K562 (cell line): ENCODE data around the gene TESK2. TPM values are rescaled to one million over a fixed set of nuclear protein-coding genes. Genes with fewer than 3 reads are reported as not detected.

Experiments
- ASH1L ChIP-seq: fragments of 450-650 bp; IDR thresholded peaks from 2 replicates; pipeline ENCODE4 v1.6.1; 2018; ENCODE audit warnings: borderline replicate concordance, mild to moderate bottlenecking, low read depth; ENCODE audit not compliant: partially characterized antibody
- CTCF ChIP-seq, 3 experiments: IDR thresholded peaks in 2 of 3; conservative IDR thresholded peaks in 1 of 3; 2 replicates each; pipeline ENCODE4 v1.5.1; 2011 to 2012; ENCODE audit warnings: low read length in 3 of 3, mild to moderate bottlenecking in 3 of 3, control low read depth in 2 of 3, improper control_type of control experiment in 1 of 3, inconsistent platforms in 1 of 3, low read depth in 1 of 3, mixed read lengths in 1 of 3, moderate library complexity in 1 of 3; ENCODE audit not compliant: insufficient read depth in 2 of 3
- HES1 ChIP-seq: fragments of 450-650 bp; IDR thresholded peaks from 2 replicates; pipeline ENCODE4 v1.6.1; 2016; ENCODE audit warnings: low read depth, mild to moderate bottlenecking, moderate library complexity
- IRF2 ChIP-seq: sonication (generic); formaldehyde crosslinking; IDR thresholded peaks from 2 replicates; pipeline ENCODE4 v1.8.1; 2022; ENCODE audit warnings: mild to moderate bottlenecking, missing genetic modification reagents
- MYC ChIP-seq, 2 experiments: fragments of 250-450 bp in 1 of 2; sonication (Bioruptor Pico) in 1 of 2; IDR thresholded peaks; 2 replicates each; pipeline versions ENCODE4 v1.5.1 to v1.6.1; 2012 to 2021; ENCODE audit warnings: low read depth in 2 of 2, borderline replicate concordance in 1 of 2, improper control_type of control experiment in 1 of 2, low read length in 1 of 2, mild to moderate bottlenecking in 1 of 2, moderate library complexity in 1 of 2
- NFATC3 ChIP-seq: fragments of 450-650 bp; IDR thresholded peaks from 2 replicates; pipeline ENCODE4 v1.6.1; 2017; ENCODE audit warnings: mild to moderate bottlenecking
- NR1H2 ChIP-seq: sonication (generic); formaldehyde crosslinking; IDR thresholded peaks from 2 replicates; pipeline ENCODE4 v1.4.0; 2020; ENCODE audit warnings: mild to moderate bottlenecking, missing genetic modification reagents
- RAD21 ChIP-seq, 2 experiments: fragments of 250-450 bp in 1 of 2; fragments of 450-650 bp in 1 of 2; sonication (Bioruptor Pico) in 1 of 2; formaldehyde crosslinking in 1 of 2; IDR thresholded peaks in 1 of 2; conservative IDR thresholded peaks in 1 of 2; 2 replicates each; pipeline versions ENCODE4 v1.4.0 to v1.8.0; 2020 to 2022; ENCODE audit warnings: mild to moderate bottlenecking in 2 of 2, moderate library complexity in 1 of 2
- TRIM24 ChIP-seq, 2 experiments: fragments of 450-650 bp; IDR thresholded peaks; 2 replicates each; pipeline ENCODE4 v1.6.1; 2016
- ZBTB7A ChIP-seq: IDR thresholded peaks from 2 replicates; pipeline ENCODE4 v1.6.1; 2011; ENCODE audit warnings: low read depth, mild to moderate bottlenecking, low read length, moderate library complexity, borderline replicate concordance; ENCODE audit not compliant: control insufficient read depth
- ZNF24 ChIP-seq: fragments of 450-650 bp; IDR thresholded peaks from 2 replicates; pipeline ENCODE4 v1.6.1; 2016
- ZNF407 ChIP-seq: fragments of 450-650 bp; IDR thresholded peaks from 2 replicates; pipeline ENCODE4 v1.6.1; 2016; ENCODE audit warnings: low read depth
- ZNF717 ChIP-seq: fragments of 250-450 bp; sonication (Bioruptor Pico); IDR thresholded peaks from 2 replicates; pipeline ENCODE4 v1.5.0; 2021
- polyA plus RNA-seq, 8 experiments: library from polyadenylated mRNA; depleted of rRNA in 4 of 8; stranded (reverse) in 5 of 8; unstranded in 3 of 8; fragments of >200 nt; fragmentation: Nextera tagmentation in 2 of 8; fragmentation: Illumina TruSeq in 1 of 8; extraction: Ambion mirVana in 2 of 8; extraction: Trizol in 1 of 8; gene quantifications; 2 replicates each; pipeline versions ENCODE4 v1.2.1 to v1.2.3, GENCODE V29; 2011 to 2014; ENCODE audit warnings: inconsistent platforms in 1 of 8, missing spikeins in 1 of 8
- total RNA-seq, 7 experiments: library from RNA; depleted of rRNA in 6 of 7; stranded (reverse); fragments of >200 nt in 6 of 7; fragmentation: Illumina TruSeq in 2 of 7; extraction: Trizol in 2 of 7; gene quantifications; 2 replicates each; pipeline versions ENCODE4 v1.2.1 to v1.2.3, GENCODE V29; 2011 to 2021; ENCODE audit warnings: low replicate concordance in 1 of 7

Gene TESK2
- total and polyA plus RNA-seq, 9 of the 15 experiments (the other 6 are each of a cell fraction or from before 2014, with no cell fraction given): 1.6 to 5.3 (median 3.7) TPM

- TF ChIP-seq ZNF717 (CRISPR knock-in tag) (no peak), ZNF24 (no peak; the same call in 1 of the 2 replicates), HES1 (0 out of 2 replicates have a peak, but pooled peaks have one; percentile 7), MYC (IDR thresholded peaks at IDR 0.05; ENCODE audit: low read depth, low read length) (peak; percentile 82), MYC (CRISPR knock-in tag; IDR thresholded peaks at IDR 0.05; ENCODE audit: borderline replicate concordance, low read depth) (peak; percentile 75), RAD21 (CRISPR knock-in tag; conservative IDR thresholded peaks at IDR 0.05 in 1 of 2, IDR thresholded peaks at IDR 0.05 in 1 of 2) (no peak; a peak in 1 of 4 replicates), ASH1L (peak; percentile 59), NR1H2 (CRISPR knock-in tag) (peak; percentile 62; the same call in 1 of the 2 replicates), ZBTB7A (peak; percentile 81), ZNF407 (no peak), NFATC3 (no peak), CTCF (IDR thresholded peaks at IDR 0.05 in 2 of 3, conservative IDR thresholded peaks at IDR 0.05 in 1 of 3; ENCODE audit: insufficient read depth in 2 of 3, low read depth in 1 of 3, low read length in 3 of 3) (no peak), TRIM24 (IDR thresholded peaks at IDR 0.05) (peak; percentile 51 to 94; a peak in 3 of 4 replicates), IRF2 (CRISPR knock-in tag) (no peak)
Measured at GRCh38 chr1:45339789-45340558, 151.0 kb downstream of the TESK2 start, which contains the start of the genes MUTYH and TOE1 (continued).
